Measurements from ENCODE around the gene PRKCE. TPM values are rescaled to one million over a fixed set of nuclear protein-coding genes. Genes with fewer than 3 reads are reported as not detected.

PRKCE gene
- total RNA-seq, 1 donor from 2014 or later = 21.0 TPM

DNA sequence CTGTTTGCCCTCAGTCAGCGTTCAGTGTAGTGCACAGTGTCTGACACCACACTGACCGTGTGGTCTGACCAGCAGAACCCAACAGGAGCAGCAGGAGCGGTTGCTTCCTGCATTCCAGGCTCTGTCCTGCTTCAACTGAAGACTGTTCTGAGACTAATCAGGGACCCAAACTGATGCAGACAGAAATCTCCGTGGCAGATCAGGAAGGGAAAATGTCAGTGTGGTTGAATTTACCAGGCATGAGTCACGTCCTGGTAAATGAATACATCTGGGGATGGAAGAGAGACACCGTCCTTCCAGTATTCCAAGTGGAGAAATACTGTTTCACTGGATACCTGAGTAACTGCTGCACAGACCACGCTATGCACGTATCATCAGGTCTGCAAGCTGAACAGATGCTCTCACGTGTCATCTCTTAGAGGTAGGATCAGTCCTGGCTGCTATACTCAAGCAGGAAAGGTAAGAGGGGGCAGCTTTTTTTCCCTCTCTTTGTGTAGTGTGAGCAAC, 422.1 kb downstream of the PRKCE start:
- Histone ChIP-seq H3K36me3 (ENCODE audit: control insufficient read depth, insufficient read depth, low read length) (no peaks in the 10 kb centered on the region), H3K27me3 (ENCODE audit: control insufficient read depth, insufficient read depth, low read length) (no peaks in the 10 kb centered on the region), H3K4me3 (ENCODE audit: low read depth, low read length) (no peak overlapping the region)
- no peak for TF ChIP-seq CTCF (IDR thresholded peaks at IDR 0.05; ENCODE audit: insufficient read depth, low read length, poor library complexity, severe bottlenecking)
- DNase-seq (ENCODE audit: low read depth) = peak; percentile 95

GRCh38 chr2:46074501-46074900, 423.0 kb downstream of the PRKCE start:
- H3K36me3 ChIP-seq (ENCODE audit: control insufficient read depth, insufficient read depth, low read length) = no peaks in the 10 kb centered on the region
- no peaks in the 10 kb centered on the region for H3K27me3 ChIP-seq (ENCODE audit: control insufficient read depth, insufficient read depth, low read length)
- no peak for TF ChIP-seq CTCF (IDR thresholded peaks at IDR 0.05; ENCODE audit: insufficient read depth, low read length, poor library complexity, severe bottlenecking)
- no peak for DNase-seq (ENCODE audit: low read depth)
- no peak overlapping the region for H3K4me3 ChIP-seq (ENCODE audit: low read depth, low read length)

- Histone ChIP-seq H3K27me3 (ENCODE audit: control insufficient read depth, insufficient read depth, low read length) (no peaks in the 10 kb centered on the region), H3K4me3 (ENCODE audit: low read depth, low read length) (no peak overlapping the region), H3K36me3 (ENCODE audit: control insufficient read depth, insufficient read depth, low read length) (no peaks in the 10 kb centered on the region)
- DNase-seq (ENCODE audit: low read depth) = no peak
- TF ChIP-seq CTCF (IDR thresholded peaks at IDR 0.05; ENCODE audit: insufficient read depth, low read length, poor library complexity, severe bottlenecking) = no peak
These were observed 424.4 kb downstream of the PRKCE start for GRCh38 chr2:46075848-46076247.

GRCh38 chr2:46076251-46076650, 424.8 kb downstream of the PRKCE start:
- Histone ChIP-seq H3K4me3 (ENCODE audit: low read depth, low read length) (no peak overlapping the region), H3K36me3 (ENCODE audit: control insufficient read depth, insufficient read depth, low read length) (no peaks in the 10 kb centered on the region), H3K27me3 (ENCODE audit: control insufficient read depth, insufficient read depth, low read length) (no peaks in the 10 kb centered on the region)
- TF ChIP-seq CTCF (IDR thresholded peaks at IDR 0.05; ENCODE audit: insufficient read depth, low read length, poor library complexity, severe bottlenecking) = no peak
- no peak for DNase-seq (ENCODE audit: low read depth)

GRCh38 chr2:46076875-46077274, 425.4 kb downstream of the PRKCE start:
- DNase-seq (ENCODE audit: low read depth) = no peak
- Histone ChIP-seq H3K36me3 (ENCODE audit: control insufficient read depth, insufficient read depth, low read length) (no peaks in the 10 kb centered on the region), H3K4me3 (ENCODE audit: low read depth, low read length) (no peak overlapping the region), H3K27me3 (ENCODE audit: control insufficient read depth, insufficient read depth, low read length) (no peaks in the 10 kb centered on the region)
- no peak for TF ChIP-seq CTCF (IDR thresholded peaks at IDR 0.05; ENCODE audit: insufficient read depth, low read length, poor library complexity, severe bottlenecking)

DNA sequence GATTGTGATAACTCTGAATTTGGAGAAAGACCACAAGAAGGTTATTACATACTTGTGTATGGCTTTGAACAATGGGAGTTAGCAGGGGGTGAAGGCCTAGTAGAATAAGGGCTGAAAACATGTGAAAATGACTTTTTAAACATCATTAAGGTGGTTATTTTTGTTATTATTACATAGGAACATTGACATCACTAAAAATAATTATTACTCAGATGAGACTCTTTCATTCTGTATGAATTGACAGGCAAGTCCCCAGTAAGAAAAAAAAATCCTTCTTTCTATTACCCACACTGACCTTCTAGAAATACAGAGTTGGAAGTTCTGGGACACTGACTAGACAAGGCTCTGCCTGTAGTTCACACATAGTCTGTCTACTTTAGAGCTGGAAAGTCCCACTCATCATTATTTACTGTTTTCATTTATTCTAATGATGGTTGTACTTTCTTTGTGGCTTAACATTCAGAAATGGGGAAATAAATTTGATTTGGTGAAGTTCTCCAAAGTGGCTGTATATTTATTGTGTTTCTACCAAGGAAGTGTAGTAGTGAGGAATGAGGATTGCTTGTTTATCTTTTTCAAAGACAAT, 426.1 kb downstream of the PRKCE start:
- H3K27me3 ChIP-seq (ENCODE audit: control insufficient read depth, insufficient read depth, low read length) = no peaks in the 10 kb centered on the region
- no peak overlapping the region for H3K4me3 ChIP-seq (ENCODE audit: low read depth, low read length)
- H3K36me3 ChIP-seq (ENCODE audit: control insufficient read depth, insufficient read depth, low read length) = no peaks in the 10 kb centered on the region
- no peak for TF ChIP-seq CTCF (IDR thresholded peaks at IDR 0.05; ENCODE audit: insufficient read depth, low read length, poor library complexity, severe bottlenecking)
- DNase-seq (ENCODE audit: low read depth) = no peak
